Mesothelial cell of epicardium (in vitro differentiated cells): ENCODE results near the gene LRCH3. TPM values are rescaled to one million over a fixed set of nuclear protein-coding genes. Genes with fewer than 3 reads are reported as not detected.

Experiments
- DNase-seq, 2 experiments: peaks; one replicate each; pipeline ENCODE4 v3.0.0; 2021; ENCODE audit warnings: low spot score in 2 of 2; ENCODE audit not compliant: unreplicated experiment in 2 of 2
- H3K27ac Mint-ChIP-seq: 2 replicates; pipeline ENCODE4 v1.8.0; 2021; ENCODE audit warnings: mixed read lengths
- H3K27me3 Mint-ChIP-seq: 2 replicates; pipeline ENCODE4 v1.8.0; 2021; ENCODE audit warnings: low read depth, mixed read lengths
- H3K36me3 Mint-ChIP-seq: 2 replicates; pipeline ENCODE4 v1.8.0; 2021; ENCODE audit warnings: mixed read lengths
- H3K4me1 Mint-ChIP-seq: 2 replicates; pipeline ENCODE4 v1.8.0; 2021; ENCODE audit warnings: mixed read lengths
- H3K4me3 Mint-ChIP-seq: 2 replicates; pipeline ENCODE4 v1.8.0; 2021; ENCODE audit warnings: mild to moderate bottlenecking, moderate library complexity, mixed read lengths
- H3K9me3 Mint-ChIP-seq: 2 replicates; pipeline ENCODE4 v1.8.0; 2021; ENCODE audit warnings: mixed read lengths
- CTCF ChIP-seq: fragments of 200-600 bp; sonication (generic); IDR thresholded peaks from one replicate; pipeline ENCODE4 v1.5.0; 2021; ENCODE audit warnings: antibody characterized with exemption; ENCODE audit not compliant: unreplicated experiment
- total RNA-seq: library from RNA; stranded (reverse); gene quantifications from 3 replicates; pipeline ENCODE4 v1.2.1, GENCODE V29; 2021

Gene LRCH3
- total RNA-seq, 1 donor from 2014 or later: 82.6 TPM

- Mint-ChIP-seq H3K4me3 (no peak overlapping the region), H3K9me3 (no peaks in the 10 kb centered on the region), H3K36me3 (peaks cover 15% of the 10 kb centered on the region), H3K27me3 (no peaks in the 10 kb centered on the region), H3K4me1 (no peaks in the 10 kb centered on the region), H3K27ac (no peak overlapping the region)
- no peak for TF ChIP-seq CTCF
- no peak for DNase-seq
These were observed 75.0 kb downstream of the LRCH3 start for GRCh38 chr3:197866035-197866434.

GRCh38 chr3:197873329-197873728 is 82.3 kb downstream of the LRCH3 start:
- H3K4me1 Mint-ChIP-seq: no peaks in the 10 kb centered on the region
- H3K9me3 Mint-ChIP-seq: no peaks in the 10 kb centered on the region
- H3K27me3 Mint-ChIP-seq: no peaks in the 10 kb centered on the region
- DNase-seq: no peak
- TF ChIP-seq CTCF: no peak
- H3K27ac Mint-ChIP-seq: no peak overlapping the region
- peaks cover 45% of the 10 kb centered on the region for H3K36me3 Mint-ChIP-seq
- no peak overlapping the region for H3K4me3 Mint-ChIP-seq

- Mint-ChIP-seq H3K27me3 (no peaks in the 10 kb centered on the region), H3K36me3 (peaks cover 53% of the 10 kb centered on the region), H3K4me1 (no peaks in the 10 kb centered on the region), H3K27ac (no peak overlapping the region), H3K9me3 (no peaks in the 10 kb centered on the region), H3K4me3 (no peak overlapping the region)
- DNase-seq: no peak
- TF ChIP-seq CTCF: no peak
These were observed 83.0 kb downstream of the LRCH3 start for GRCh38 chr3:197874064-197874463.

- Mint-ChIP-seq H3K4me3 (no peak overlapping the region), H3K27ac (no peak overlapping the region), H3K36me3 (peaks cover 53% of the 10 kb centered on the region), H3K9me3 (no peaks in the 10 kb centered on the region), H3K4me1 (no peaks in the 10 kb centered on the region), H3K27me3 (no peaks in the 10 kb centered on the region)
- no peak for TF ChIP-seq CTCF
- no peak for DNase-seq
These were observed 83.6 kb downstream of the LRCH3 start for GRCh38 chr3:197874653-197875052.

GRCh38 chr3:197877902-197878301 is 86.8 kb downstream of the LRCH3 start:
- no peak for DNase-seq
- Mint-ChIP-seq H3K27ac (no peak overlapping the region), H3K4me1 (no peaks in the 10 kb centered on the region), H3K36me3 (peaks cover 48% of the 10 kb centered on the region), H3K9me3 (no peaks in the 10 kb centered on the region), H3K27me3 (no peaks in the 10 kb centered on the region), H3K4me3 (no peak overlapping the region)
- no peak for TF ChIP-seq CTCF

GRCh38 chr3:197878427-197878826 is 87.4 kb downstream of the LRCH3 start:
- Mint-ChIP-seq H3K9me3 (no peaks in the 10 kb centered on the region), H3K36me3 (peaks cover 43% of the 10 kb centered on the region), H3K27me3 (no peaks in the 10 kb centered on the region)

More at GRCh38 chr3:197878427-197878826, 87.4 kb downstream of the LRCH3 start:
- TF ChIP-seq CTCF: no peak
- H3K4me1 Mint-ChIP-seq: no peaks in the 10 kb centered on the region
- H3K27ac Mint-ChIP-seq: no peak overlapping the region
- no peak for DNase-seq
- no peak overlapping the region for H3K4me3 Mint-ChIP-seq
